ENCODE results near the gene SEL1L2. TPM values are rescaled to one million over a fixed set of nuclear protein-coding genes. Genes with fewer than 3 reads are reported as not detected.

Gene SEL1L2
- total RNA-seq, 1 experiment from 2014 or later: not detected

GRCh38 chr20:13865791-13866351 is 124.5 kb downstream of the SEL1L2 start:
- DNase-seq (ENCODE audit: low read depth): peak; percentile 3

DNA sequence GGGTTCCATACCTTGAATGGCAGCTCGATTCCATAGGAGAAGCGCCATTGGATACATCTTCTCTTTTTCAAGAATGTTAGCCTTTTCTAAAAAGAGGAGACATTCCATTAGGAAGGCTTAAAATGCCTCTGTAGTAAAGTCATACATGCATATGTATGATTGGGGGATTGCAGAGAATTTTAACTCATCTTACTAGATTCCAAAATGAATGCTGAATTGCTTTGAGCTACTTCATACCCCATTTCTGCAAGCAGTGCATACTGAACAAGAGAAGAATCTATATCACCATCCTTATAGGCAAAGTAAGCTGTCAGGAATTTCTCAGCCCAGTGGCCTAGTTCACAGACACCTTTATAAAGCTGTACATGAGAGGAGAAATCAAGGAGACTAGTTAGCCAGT is 125.3 kb downstream of the SEL1L2 start:
- no peak for DNase-seq (ENCODE audit: low read depth)

DNA sequence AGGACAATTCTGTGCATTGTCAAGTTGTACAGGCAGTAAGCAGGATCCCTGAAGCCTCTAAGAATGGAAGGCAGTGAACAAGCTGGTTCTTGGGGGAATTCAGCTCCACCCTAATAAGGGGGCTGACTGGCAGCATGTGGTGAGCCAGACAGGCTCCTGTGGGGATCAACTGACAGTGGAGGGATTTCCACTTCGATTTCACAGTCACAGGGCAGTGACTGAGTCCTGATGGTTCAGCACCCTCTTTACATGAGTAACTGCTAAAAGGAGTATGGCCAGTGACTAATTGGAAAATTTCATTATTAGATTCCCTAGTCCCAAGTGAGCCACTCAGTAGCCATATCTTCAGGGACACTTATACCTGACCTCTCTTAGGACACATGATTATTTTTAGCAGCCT is 127.2 kb downstream of the SEL1L2 start:
- DNase-seq (ENCODE audit: low read depth): no peak

DNA sequence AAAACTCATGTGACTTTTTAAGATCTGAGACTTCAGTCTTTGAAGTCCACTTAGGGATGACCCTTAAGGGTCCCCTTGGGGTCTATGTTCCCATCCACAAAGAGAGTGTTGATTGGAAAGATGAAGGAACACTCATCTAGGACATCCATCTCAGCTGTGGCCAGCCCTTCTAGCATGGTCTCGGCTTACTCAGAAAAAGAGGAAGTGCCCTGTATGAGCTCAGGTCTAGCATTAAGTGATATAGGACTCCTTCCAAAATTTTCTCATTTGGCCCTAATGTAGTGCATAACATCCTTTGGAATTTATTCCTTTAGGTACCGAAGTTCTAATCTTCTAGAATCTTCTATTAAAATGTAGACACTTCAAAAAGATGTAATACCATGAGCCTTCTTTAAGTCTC is 128.2 kb downstream of the SEL1L2 start:
- DNase-seq (ENCODE audit: low read depth): no peak

GRCh38 chr20:13858871-13859270 is 131.5 kb downstream of the SEL1L2 start:
- DNase-seq (ENCODE audit: low read depth): no peak

GRCh38 chr20:13858439-13858838 is 132.0 kb downstream of the SEL1L2 start:
- DNase-seq (ENCODE audit: low read depth): no peak

DNA sequence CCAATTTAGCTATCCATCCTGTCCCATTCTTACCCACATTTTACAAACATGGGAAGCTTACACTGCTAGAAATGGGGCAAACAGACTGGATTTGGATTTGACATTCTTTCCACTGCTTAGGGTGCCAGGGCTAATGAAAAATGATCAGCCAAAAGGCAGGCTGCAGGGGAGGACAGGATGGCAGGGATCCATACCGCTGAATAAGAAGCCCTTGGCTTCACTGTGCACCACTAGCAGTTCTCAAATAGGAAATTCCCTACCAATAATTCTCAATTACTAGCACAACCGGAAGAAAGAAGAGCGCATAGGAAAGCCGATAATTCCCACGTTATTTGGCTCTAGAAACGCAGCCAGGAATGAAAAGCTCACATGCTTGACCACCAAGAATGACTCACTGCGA is 132.5 kb downstream of the SEL1L2 start:
- no peak for DNase-seq (ENCODE audit: low read depth)

GRCh38 chr20:13857304-13857703 is 133.1 kb downstream of the SEL1L2 start:
- DNase-seq (ENCODE audit: low read depth): no peak

- no peak for DNase-seq (ENCODE audit: low read depth)
These were observed 134.1 kb downstream of the SEL1L2 start for GRCh38 chr20:13856354-13856753.

GRCh38 chr20:13855613-13856012 is 134.8 kb downstream of the SEL1L2 start:
- DNase-seq (ENCODE audit: low read depth): no peak

DNA sequence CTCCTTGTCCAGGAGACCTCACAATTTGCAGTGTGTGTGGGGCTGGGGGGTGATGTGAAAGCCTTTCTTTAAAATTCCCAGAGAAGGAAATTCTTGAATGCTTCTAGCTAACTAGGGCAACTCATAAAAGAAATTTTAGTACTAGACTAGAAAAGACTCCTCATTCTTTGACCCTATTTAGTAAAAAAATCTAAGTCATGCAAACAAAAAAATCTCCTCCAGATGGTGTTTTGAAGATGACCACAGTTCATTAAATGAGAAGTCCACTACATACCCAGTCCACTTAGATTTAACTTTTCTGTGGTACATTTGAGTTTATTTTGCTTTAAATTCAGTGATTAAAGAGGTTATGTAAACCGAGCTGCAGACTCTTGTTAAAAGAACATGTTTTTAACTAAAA is 138.1 kb downstream of the SEL1L2 start:
- DNase-seq (ENCODE audit: low read depth): no peak

DNA sequence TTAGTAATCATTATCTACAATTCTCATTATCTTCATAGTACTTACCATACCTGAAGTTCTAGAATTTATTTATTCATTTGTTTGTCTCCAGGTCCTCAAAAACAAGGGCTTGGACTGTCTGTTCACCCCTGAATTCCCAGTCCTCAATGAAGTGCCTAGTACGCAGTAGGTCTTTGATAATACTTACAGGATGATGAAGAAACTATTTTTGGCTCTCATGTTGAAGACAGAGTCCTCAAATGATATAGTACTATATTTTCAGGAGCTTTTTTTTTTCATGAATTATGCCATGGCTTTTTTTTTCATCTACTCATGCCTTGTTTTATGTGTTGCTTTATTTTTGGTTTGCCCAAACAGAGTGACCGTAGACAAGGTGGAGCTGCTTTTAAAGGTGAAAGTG is 139.1 kb downstream of the SEL1L2 start:
- no peak for DNase-seq (ENCODE audit: low read depth)

- no peak for DNase-seq (ENCODE audit: low read depth)
These were observed 146.1 kb downstream of the SEL1L2 start for GRCh38 chr20:13844296-13844695.

- no peak for DNase-seq (ENCODE audit: low read depth)
These were observed 149.2 kb downstream of the SEL1L2 start for GRCh38 chr20:13841206-13841605.

GRCh38 chr20:13840093-13840465 is 150.3 kb downstream of the SEL1L2 start:
- no peak for DNase-seq (ENCODE audit: low read depth)

DNA sequence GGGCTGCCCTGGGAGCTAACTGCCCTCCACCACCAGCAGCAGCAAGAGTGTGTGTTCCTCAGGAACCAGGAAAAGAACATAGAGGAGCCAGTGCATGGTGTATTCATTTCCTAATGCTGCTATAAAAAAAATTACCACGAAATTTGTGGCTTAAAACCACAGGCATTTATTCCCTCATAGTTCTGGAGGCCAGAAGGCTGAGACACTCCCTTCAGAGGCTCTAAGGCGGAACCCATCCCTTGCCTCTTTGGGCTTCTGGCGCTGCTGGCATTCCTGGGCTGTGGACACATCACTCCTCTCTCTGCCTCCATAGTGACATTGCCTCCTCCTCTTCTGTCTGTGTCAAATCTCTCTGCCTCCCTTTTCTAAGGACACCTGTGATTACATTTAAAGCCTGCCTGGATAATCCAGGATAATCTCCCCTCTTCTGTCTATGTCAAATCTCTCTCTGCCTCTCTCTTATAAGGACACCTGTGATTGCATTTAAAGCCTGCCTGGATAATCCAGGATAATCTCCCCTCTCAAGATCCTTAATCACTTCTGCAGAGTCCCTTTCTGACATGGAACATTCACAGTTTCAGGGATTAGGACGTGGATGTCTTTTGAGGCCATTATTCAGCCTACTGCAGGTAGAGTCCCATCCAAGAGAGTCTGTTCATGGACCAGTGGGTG is 150.9 kb downstream of the SEL1L2 start:
- DNase-seq (ENCODE audit: low read depth): peak; percentile 75

- no peak for DNase-seq (ENCODE audit: low read depth)
These were observed 151.8 kb downstream of the SEL1L2 start for GRCh38 chr20:13838664-13839063.

GRCh38 chr20:13831476-13831875 is 158.9 kb downstream of the SEL1L2 start:
- DNase-seq (ENCODE audit: low read depth): no peak

- no peak for DNase-seq (ENCODE audit: low read depth)
These were observed 164.9 kb downstream of the SEL1L2 start for GRCh38 chr20:13825465-13825864.

GRCh38 chr20:13824459-13824858 is 166.0 kb downstream of the SEL1L2 start:
- no peak for DNase-seq (ENCODE audit: low read depth)

DNA sequence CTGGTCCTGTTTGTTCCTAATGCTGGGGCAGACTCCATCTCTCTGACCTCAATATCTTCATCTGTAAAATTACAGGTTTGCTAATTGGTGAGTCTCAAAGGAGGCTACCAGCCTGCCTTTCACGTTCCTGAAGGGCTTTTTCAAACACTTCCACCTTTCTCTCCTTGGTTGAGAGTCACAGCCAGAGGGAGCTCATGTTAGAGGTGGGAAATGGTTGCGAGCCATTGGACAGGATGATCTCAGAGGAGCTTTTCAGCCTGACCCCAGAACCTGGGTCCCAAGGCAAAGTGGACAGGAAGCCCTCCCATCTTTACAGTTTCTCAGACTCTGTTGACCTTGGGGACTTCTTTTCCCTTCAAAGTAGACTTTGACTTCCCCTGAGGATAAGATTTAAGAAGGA is 168.0 kb downstream of the SEL1L2 start:
- no peak for DNase-seq (ENCODE audit: low read depth)

GRCh38 chr20:13821876-13822275 is 168.5 kb downstream of the SEL1L2 start:
- peak; percentile 21 for DNase-seq (ENCODE audit: low read depth)

GRCh38 chr20:13819885-13820645 is 170.3 kb downstream of the SEL1L2 start:
- peak; percentile 41 for DNase-seq (ENCODE audit: low read depth)
